ENCODE results near the gene CDK5R1. TPM values are rescaled to one million over a fixed set of nuclear protein-coding genes. Genes with fewer than 3 reads are reported as not detected.

CDK5R1 gene
- polyA plus RNA-seq, 1 donor (not counting 4 experiments of a cell fraction or from before 2014, with no cell fraction given), result 2.9 TPM

DNA sequence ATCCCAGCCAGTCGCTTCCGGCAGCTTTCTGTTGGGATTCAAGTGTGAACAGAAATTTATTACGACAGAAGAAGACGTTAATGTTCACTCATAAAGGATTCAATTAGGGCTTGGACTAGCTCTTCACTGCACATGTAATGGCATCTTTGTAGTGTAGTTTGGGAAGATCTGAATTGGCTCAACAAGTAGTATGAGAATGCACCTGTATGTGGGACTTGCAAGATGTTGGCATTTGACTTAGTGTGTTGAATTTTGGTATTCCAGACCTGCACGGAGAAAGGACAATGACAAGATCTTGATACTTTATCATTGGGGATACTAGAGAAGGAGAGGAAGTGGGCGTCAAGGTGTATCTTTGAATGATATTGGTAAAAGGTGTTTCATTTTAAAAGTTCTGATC lies 41.3 kb upstream of the CDK5R1 start:
- Histone ChIP-seq H3K9ac (ENCODE audit: control insufficient read depth, extremely low read depth, insufficient read depth, low read length) (peak overlapping the region; percentile 89), H3K9me1 (ENCODE audit: control insufficient read depth, extremely low read depth, insufficient read depth, low read length) (no peaks in the 10 kb centered on the region), H4K20me1 (ENCODE audit: control insufficient read depth, extremely low read depth, insufficient read depth, low read length) (peaks cover 10% of the 10 kb centered on the region), H3K4me1 (ENCODE audit: control insufficient read depth, extremely low read depth, insufficient read depth, low read length) (peaks cover 11% of the 10 kb centered on the region), H3K27me3 (ENCODE audit: control insufficient read depth, extremely low read depth, insufficient read depth, low read length) (no peaks in the 10 kb centered on the region), H2AFZ (ENCODE audit: control insufficient read depth, low read length) (no peak overlapping the region), H3K4me2 (ENCODE audit: control insufficient read depth, extremely low read depth, insufficient read depth, low read depth, low read length) (peak overlapping the region; percentile 97), H3K36me3 (ENCODE audit: control insufficient read depth in 2 of 2, extremely low read depth in 1 of 2, insufficient read depth in 2 of 2, low read length in 2 of 2) (peaks cover 7 to 9% of the 10 kb centered on the region in 2 experiments), H3K79me2 (ENCODE audit: control insufficient read depth, insufficient read depth, low read length) (peaks cover 57% of the 10 kb centered on the region), H3K4me3 (ENCODE audit: control insufficient read depth in 2 of 3, extremely low read depth in 1 of 3, insufficient read depth in 2 of 3, low read depth in 1 of 3, low read length in 3 of 3) (peak overlapping the region; percentile 87 to 100 (median 96)), H3K9me3 (ENCODE audit: control insufficient read depth, low read depth, low read length) (no peaks in the 10 kb centered on the region), H3K27ac (ENCODE audit: control insufficient read depth, insufficient read depth, low read length) (peak overlapping the region; percentile 85)
- FAIRE-seq, result peak; percentile 13
- no peak for TF ChIP-seq EZH2 (IDR thresholded peaks at IDR 0.05; ENCODE audit: low read length)
- TF ChIP-seq, protein P1, sequence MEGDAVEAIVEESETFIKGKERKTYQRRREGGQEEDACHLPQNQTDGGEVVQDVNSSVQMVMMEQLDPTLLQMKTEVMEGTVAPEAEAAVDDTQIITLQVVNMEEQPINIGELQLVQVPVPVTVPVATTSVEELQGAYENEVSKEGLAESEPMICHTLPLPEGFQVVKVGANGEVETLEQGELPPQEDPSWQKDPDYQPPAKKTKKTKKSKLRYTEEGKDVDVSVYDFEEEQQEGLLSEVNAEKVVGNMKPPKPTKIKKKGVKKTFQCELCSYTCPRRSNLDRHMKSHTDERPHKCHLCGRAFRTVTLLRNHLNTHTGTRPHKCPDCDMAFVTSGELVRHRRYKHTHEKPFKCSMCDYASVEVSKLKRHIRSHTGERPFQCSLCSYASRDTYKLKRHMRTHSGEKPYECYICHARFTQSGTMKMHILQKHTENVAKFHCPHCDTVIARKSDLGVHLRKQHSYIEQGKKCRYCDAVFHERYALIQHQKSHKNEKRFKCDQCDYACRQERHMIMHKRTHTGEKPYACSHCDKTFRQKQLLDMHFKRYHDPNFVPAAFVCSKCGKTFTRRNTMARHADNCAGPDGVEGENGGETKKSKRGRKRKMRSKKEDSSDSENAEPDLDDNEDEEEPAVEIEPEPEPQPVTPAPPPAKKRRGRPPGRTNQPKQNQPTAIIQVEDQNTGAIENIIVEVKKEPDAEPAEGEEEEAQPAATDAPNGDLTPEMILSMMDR (optimal IDR thresholded peaks at IDR 0.05 in 1 of 3, IDR thresholded peaks at IDR 0.05 in 1 of 3, conservative IDR thresholded peaks at IDR 0.05 in 1 of 3; ENCODE audit: extremely low read depth in 1 of 3, insufficient read depth in 2 of 3, low read length in 3 of 3), result no peak
- DNase-seq (ENCODE audit: low read depth, low spot score), result no peak
- dilution Hi-C loops (cut with MboI; ENCODE audit: extremely low pct_ligation_motif_present, low sequenced_read_pairs), result no loop called here

- H3K9me1 ChIP-seq (ENCODE audit: control insufficient read depth, extremely low read depth, insufficient read depth, low read length), result no peaks in the 10 kb centered on the region
- no peaks in the 10 kb centered on the region for H3K27me3 ChIP-seq (ENCODE audit: control insufficient read depth, extremely low read depth, insufficient read depth, low read length)
- peak overlapping the region; percentile 97 for H3K4me2 ChIP-seq (ENCODE audit: control insufficient read depth, extremely low read depth, insufficient read depth, low read depth, low read length)
- DNase-seq (ENCODE audit: low read depth, low spot score) (no peak), FAIRE-seq (no peak)
- H2AFZ ChIP-seq (ENCODE audit: control insufficient read depth, low read length), result no peak overlapping the region
- peaks cover 62% of the 10 kb centered on the region for H3K79me2 ChIP-seq (ENCODE audit: control insufficient read depth, insufficient read depth, low read length)
- peak overlapping the region; percentile 85 for H3K27ac ChIP-seq (ENCODE audit: control insufficient read depth, insufficient read depth, low read length)
- TF ChIP-seq, protein P1 (optimal IDR thresholded peaks at IDR 0.05 in 1 of 3, IDR thresholded peaks at IDR 0.05 in 1 of 3, conservative IDR thresholded peaks at IDR 0.05 in 1 of 3; ENCODE audit: extremely low read depth in 1 of 3, insufficient read depth in 2 of 3, low read length in 3 of 3), result no peak
- no peak for TF ChIP-seq EZH2 (IDR thresholded peaks at IDR 0.05; ENCODE audit: low read length)
- H3K36me3 ChIP-seq (ENCODE audit: control insufficient read depth in 2 of 2, extremely low read depth in 1 of 2, insufficient read depth in 2 of 2, low read length in 2 of 2), result peaks cover 9 to 10% of the 10 kb centered on the region in 2 experiments
- H3K4me3 ChIP-seq (ENCODE audit: control insufficient read depth in 2 of 3, extremely low read depth in 1 of 3, insufficient read depth in 2 of 3, low read depth in 1 of 3, low read length in 3 of 3), result peak overlapping the region; percentile 87 to 100 (median 96)
- dilution Hi-C loops (cut with MboI; ENCODE audit: extremely low pct_ligation_motif_present, low sequenced_read_pairs), result no loop called here
- peaks cover 10% of the 10 kb centered on the region for H4K20me1 ChIP-seq (ENCODE audit: control insufficient read depth, extremely low read depth, insufficient read depth, low read length)
- peaks cover 11% of the 10 kb centered on the region for H3K4me1 ChIP-seq (ENCODE audit: control insufficient read depth, extremely low read depth, insufficient read depth, low read length)
- H3K9me3 ChIP-seq (ENCODE audit: control insufficient read depth, low read depth, low read length), result no peaks in the 10 kb centered on the region
- peak overlapping the region; percentile 89 for H3K9ac ChIP-seq (ENCODE audit: control insufficient read depth, extremely low read depth, insufficient read depth, low read length)
These were observed 40.8 kb upstream of the CDK5R1 start for GRCh38 chr17:32445971-32446370.

Measured in keratinocyte (primary cell).